Mesendoderm (in vitro differentiated cells): Measurements from ENCODE around the gene MIX23. TPM values are rescaled to one million over a fixed set of nuclear protein-coding genes. Genes with fewer than 3 reads are reported as not detected.

Experiments
- DNase-seq: peaks from one replicate; pipeline ENCODE4 v3.0.0; 2013
- H2AK5ac ChIP-seq: 2 replicates; pipeline ENCODE4 v1.6.1; 2013; ENCODE audit warnings: low read length, inconsistent platforms
- H2BK120ac ChIP-seq: 2 replicates; pipeline ENCODE4 v1.6.1; 2013; ENCODE audit warnings: low read depth, mild to moderate bottlenecking, low read length, moderate library complexity, mixed read lengths
- H2BK15ac ChIP-seq: replicated peaks from 2 replicates; pipeline ENCODE4 v1.6.1; 2013; ENCODE audit warnings: low read depth, mild to moderate bottlenecking, moderate library complexity
- H2BK5ac ChIP-seq: 2 replicates; pipeline ENCODE4 v1.6.1; 2013; ENCODE audit warnings: low read length, inconsistent platforms
- H3K18ac ChIP-seq: 2 replicates; pipeline ENCODE4 v1.6.1; 2013; ENCODE audit warnings: mild to moderate bottlenecking, low read length, mixed read lengths
- H3K23ac ChIP-seq: one replicate; pipeline ENCODE4 v1.6.1; 2013; ENCODE audit warnings: low read length
- H3K27ac ChIP-seq: 2 replicates; pipeline ENCODE4 v1.5.1; 2013; ENCODE audit warnings: low read depth, mild to moderate bottlenecking, inconsistent platforms, low read length, moderate library complexity
- H3K27me3 ChIP-seq: 2 replicates; pipeline ENCODE4 v1.6.1; 2013; ENCODE audit warnings: low read length, control low read depth, mild to moderate bottlenecking, inconsistent platforms; ENCODE audit not compliant: insufficient read depth, poor library complexity
- H3K36me3 ChIP-seq: 2 replicates; pipeline ENCODE4 v1.6.1; 2013; ENCODE audit warnings: low read length, inconsistent platforms; ENCODE audit not compliant: control insufficient read depth, insufficient read depth
- H3K4ac ChIP-seq: one replicate; pipeline ENCODE4 v1.6.1; 2013; ENCODE audit warnings: low read depth, mild to moderate bottlenecking, low read length, moderate library complexity
- H3K4me1 ChIP-seq: 2 replicates; pipeline ENCODE4 v1.6.1; 2013; ENCODE audit warnings: low read depth, low read length, inconsistent platforms; ENCODE audit not compliant: control insufficient read depth
- H3K4me2 ChIP-seq: 2 replicates; pipeline ENCODE4 v1.6.1; 2013; ENCODE audit warnings: low read length
- H3K4me3 ChIP-seq: 2 replicates; pipeline ENCODE4 v1.5.1; 2013; ENCODE audit warnings: mild to moderate bottlenecking, low read length
- H3K56ac ChIP-seq: one replicate; pipeline ENCODE4 v1.6.1; 2013; ENCODE audit warnings: low read length
- H3K79me1 ChIP-seq: 2 replicates; pipeline ENCODE4 v1.6.1; 2013; ENCODE audit warnings: low read length, inconsistent platforms
- H3K79me2 ChIP-seq: 2 replicates; pipeline ENCODE4 v1.6.1; 2013; ENCODE audit warnings: mild to moderate bottlenecking, low read length; ENCODE audit not compliant: control insufficient read depth, insufficient read depth
- H3K9ac ChIP-seq: 2 replicates; pipeline ENCODE4 v1.6.1; 2013; ENCODE audit warnings: low read length, inconsistent platforms
- H4K5ac ChIP-seq: one replicate; pipeline ENCODE4 v1.6.1; 2013; ENCODE audit warnings: low read length
- H4K8ac ChIP-seq: one replicate; pipeline ENCODE4 v1.6.1; 2013; ENCODE audit warnings: low read depth, mild to moderate bottlenecking, control low read depth, low read length, moderate library complexity
- WGBS: extraction: QIAGEN DNeasy Blood & Tissue Kit; methylation state at CpG from one replicate; pipeline ENCODE4 v1.1.7; 2013; ENCODE audit warnings: low lambda C conversion rate, missing lambda C conversion rate; ENCODE audit not compliant: insufficient coverage; ENCODE audit errors: extremely low coverage; 5-methylcytosine and 5-hydroxymethylcytosine counted together
- small RNA-seq: library from polyadenylated mRNA; stranded (forward); fragments of <200 nt; extraction: miRNeasy Mini kit (QIAGEN cat#:217004); gene quantifications from one replicate; pipeline ENCODE3, GENCODE V24; 2013; ENCODE audit not compliant: insufficient read depth

The MIX23 gene

DNA sequence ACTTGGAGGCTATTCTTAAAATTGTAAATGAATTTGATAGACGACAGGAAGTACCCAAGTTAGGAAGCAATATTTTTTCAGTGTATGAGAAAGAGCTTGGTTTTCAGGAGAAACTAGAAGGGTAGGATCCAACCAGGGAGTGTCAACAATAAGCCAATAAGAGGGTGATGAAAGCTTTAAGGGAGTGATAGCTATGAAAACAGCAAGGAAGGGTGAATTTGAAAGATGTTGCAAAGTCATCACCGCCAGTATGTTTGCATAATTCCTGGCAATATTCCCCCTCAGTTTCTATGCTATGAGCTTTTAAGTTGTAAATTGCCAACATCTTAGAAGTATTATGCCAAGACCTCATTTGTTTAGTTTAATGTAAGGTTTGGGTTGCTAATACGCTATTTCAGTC lies 69.8 kb downstream of the MIX23 start:
- Histone ChIP-seq H2BK120ac (no peak overlapping the region), H3K23ac (no peak overlapping the region), H2BK15ac (no peak overlapping the region), H3K4me1 (no peaks in the 10 kb centered on the region), H3K4me3 (no peak overlapping the region), H3K56ac (no peak overlapping the region), H3K9ac (no peak overlapping the region), H2AK5ac (no peak overlapping the region), H4K5ac (no peak overlapping the region), H4K8ac (no peak overlapping the region), H3K27ac (no peak overlapping the region), H3K4ac (no peak overlapping the region), H3K36me3 (no peaks in the 10 kb centered on the region), H2BK5ac (no peak overlapping the region), H3K4me2 (no peak overlapping the region), H3K27me3 (no peaks in the 10 kb centered on the region), H3K79me1 (no peaks in the 10 kb centered on the region), H3K18ac (no peak overlapping the region), H3K79me2 (no peaks in the 10 kb centered on the region)
- DNase-seq: no peak
- no CpG with 5 or more reads among the region's 3 CpGs for WGBS

DNA sequence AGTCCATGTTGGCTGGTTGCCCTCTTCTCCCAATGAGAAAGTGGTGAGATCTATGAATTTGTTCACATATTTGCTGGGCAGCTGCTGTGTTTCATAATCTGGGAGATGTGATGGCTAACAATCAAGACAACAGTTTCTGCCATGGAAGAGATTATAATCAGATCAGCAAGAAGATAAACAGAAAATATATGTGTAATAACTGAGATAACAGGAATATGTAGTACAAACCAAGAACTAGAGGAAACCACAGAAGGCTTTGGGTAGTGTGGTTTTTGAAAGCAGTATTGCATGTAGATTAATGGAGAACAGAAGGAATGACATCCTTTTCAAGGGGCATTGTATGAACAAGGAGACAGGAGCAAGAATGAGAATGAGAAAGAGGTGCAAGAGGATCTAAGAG lies 70.2 kb downstream of the MIX23 start:
- Histone ChIP-seq H2BK15ac (no peak overlapping the region), H3K79me2 (no peaks in the 10 kb centered on the region), H3K27ac (no peak overlapping the region), H3K4me2 (no peak overlapping the region), H4K8ac (no peak overlapping the region), H2AK5ac (no peak overlapping the region), H3K4ac (no peak overlapping the region), H2BK120ac (no peak overlapping the region), H3K9ac (no peak overlapping the region), H3K4me3 (no peak overlapping the region), H3K79me1 (no peaks in the 10 kb centered on the region), H3K4me1 (no peaks in the 10 kb centered on the region), H3K27me3 (no peaks in the 10 kb centered on the region), H3K56ac (no peak overlapping the region), H3K23ac (no peak overlapping the region), H2BK5ac (no peak overlapping the region), H3K36me3 (no peaks in the 10 kb centered on the region), H4K5ac (no peak overlapping the region), H3K18ac (no peak overlapping the region)
- no peak for DNase-seq

DNA sequence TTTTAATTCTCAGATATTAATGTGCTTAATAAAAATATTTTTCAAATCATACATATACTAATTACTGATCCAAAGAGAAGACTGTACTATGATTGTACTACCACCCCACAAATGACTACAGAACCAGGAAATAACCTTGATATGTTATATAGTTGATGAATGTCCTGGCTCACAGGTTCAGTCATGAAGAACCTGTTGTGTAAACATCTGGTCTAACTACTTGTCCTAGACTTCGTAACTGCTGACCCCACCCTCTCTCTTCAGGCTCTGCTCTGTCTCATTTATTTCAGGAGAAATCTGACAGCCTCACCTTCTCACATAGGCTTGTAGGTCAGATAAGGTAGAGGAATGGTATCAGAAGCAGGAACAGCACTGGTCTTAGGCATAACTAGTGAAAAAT lies 72.7 kb downstream of the MIX23 start:
- H3K23ac ChIP-seq: no peak overlapping the region
- H4K8ac ChIP-seq: no peak overlapping the region
- no peak overlapping the region for H2BK5ac ChIP-seq
- no peak for DNase-seq
- no peak overlapping the region for H2AK5ac ChIP-seq
- H3K4me2 ChIP-seq: no peak overlapping the region
- no peaks in the 10 kb centered on the region for H3K27me3 ChIP-seq
- no peak overlapping the region for H3K56ac ChIP-seq
- H3K4me3 ChIP-seq: no peak overlapping the region
- no peak overlapping the region for H3K27ac ChIP-seq
- H3K79me1 ChIP-seq: no peaks in the 10 kb centered on the region
- no peak overlapping the region for H3K9ac ChIP-seq
- no peak overlapping the region for H3K4ac ChIP-seq
- H3K36me3 ChIP-seq: no peaks in the 10 kb centered on the region
- WGBS: no CpG with 5 or more reads among the region's 1 CpG
- no peaks in the 10 kb centered on the region for H3K4me1 ChIP-seq
- no peak overlapping the region for H3K18ac ChIP-seq
- H4K5ac ChIP-seq: no peak overlapping the region
- no peak overlapping the region for H2BK120ac ChIP-seq
- no peak overlapping the region for H2BK15ac ChIP-seq
- no peaks in the 10 kb centered on the region for H3K79me2 ChIP-seq

Small RNA genes lying within 50 kb of the gene (small RNA-seq; reads per million reads assigned to genes)
- not detected for gene AC083798.1
